HG03064 (cell line): Measurements from ENCODE around the gene SDSL.

Experiments used
- ATAC-seq: cut with Tn5 transposase; IDR thresholded peaks from one replicate; pipeline ENCODE4 v1.9.1; 2021; ENCODE audit warnings: low read depth; ENCODE audit not compliant: unreplicated experiment

SDSL gene

GRCh38 chr12:113467502-113468364 is 45.6 kb downstream of the SDSL start:
- ATAC-seq: no peak

GRCh38 chr12:113468365-113469223 is 46.4 kb downstream of the SDSL start:
- no peak for ATAC-seq

- ATAC-seq: no peak
Observed at GRCh38 chr12:113469224-113469948, 47.2 kb downstream of the SDSL start.

GRCh38 chr12:113469949-113470743 is 48.0 kb downstream of the SDSL start:
- no peak for ATAC-seq

- no peak for ATAC-seq
Observed at GRCh38 chr12:113470871-113471618, 48.9 kb downstream of the SDSL start.

- ATAC-seq: no peak
Observed at GRCh38 chr12:113471619-113472171, 49.5 kb downstream of the SDSL start, which contains the start of gene LHX5. Gene LHX5 (minus strand): TSS chr12:113471871. CDS start chr12:113471498, 373 bp downstream.

- no peak for ATAC-seq
Observed at GRCh38 chr12:113472191-113473121, 50.3 kb downstream of the SDSL start.

GRCh38 chr12:113473400-113473799 is 51.2 kb downstream of the SDSL start:
- no peak for ATAC-seq

- no peak for ATAC-seq
Observed at GRCh38 chr12:113473942-113474341, 51.8 kb downstream of the SDSL start.

GRCh38 chr12:113474635-113475436 is 52.7 kb downstream of the SDSL start:
- ATAC-seq: no peak

- no peak for ATAC-seq
Observed at GRCh38 chr12:113475451-113476175, 53.4 kb downstream of the SDSL start.

- ATAC-seq: no peak
Observed at GRCh38 chr12:113476176-113476986, 54.2 kb downstream of the SDSL start.

- no peak for ATAC-seq
Observed at GRCh38 chr12:113477171-113477841, 55.1 kb downstream of the SDSL start.

GRCh38 chr12:113477842-113478215 is 55.6 kb downstream of the SDSL start:
- ATAC-seq: no peak

GRCh38 chr12:113478351-113479011 is 56.3 kb downstream of the SDSL start:
- ATAC-seq: no peak
